NCI-H1417 (cell line): ENCODE results near the gene SKIC8.

Experiments used
- DNase-seq, 3 experiments: peaks; one replicate each; lab custom pipeline; 2025; lab: John Stamatoyannopoulos, UW

The SKIC8 gene

GRCh38 chr15:78299101-78299930 lies at the start of gene SKIC8:
SKIC8 (minus strand) TSS chr15:78299609; CDS start chr15:78295686, 3,923 bp downstream.
- peak; percentile 86 to 98 (median 97) for DNase-seq

DNA sequence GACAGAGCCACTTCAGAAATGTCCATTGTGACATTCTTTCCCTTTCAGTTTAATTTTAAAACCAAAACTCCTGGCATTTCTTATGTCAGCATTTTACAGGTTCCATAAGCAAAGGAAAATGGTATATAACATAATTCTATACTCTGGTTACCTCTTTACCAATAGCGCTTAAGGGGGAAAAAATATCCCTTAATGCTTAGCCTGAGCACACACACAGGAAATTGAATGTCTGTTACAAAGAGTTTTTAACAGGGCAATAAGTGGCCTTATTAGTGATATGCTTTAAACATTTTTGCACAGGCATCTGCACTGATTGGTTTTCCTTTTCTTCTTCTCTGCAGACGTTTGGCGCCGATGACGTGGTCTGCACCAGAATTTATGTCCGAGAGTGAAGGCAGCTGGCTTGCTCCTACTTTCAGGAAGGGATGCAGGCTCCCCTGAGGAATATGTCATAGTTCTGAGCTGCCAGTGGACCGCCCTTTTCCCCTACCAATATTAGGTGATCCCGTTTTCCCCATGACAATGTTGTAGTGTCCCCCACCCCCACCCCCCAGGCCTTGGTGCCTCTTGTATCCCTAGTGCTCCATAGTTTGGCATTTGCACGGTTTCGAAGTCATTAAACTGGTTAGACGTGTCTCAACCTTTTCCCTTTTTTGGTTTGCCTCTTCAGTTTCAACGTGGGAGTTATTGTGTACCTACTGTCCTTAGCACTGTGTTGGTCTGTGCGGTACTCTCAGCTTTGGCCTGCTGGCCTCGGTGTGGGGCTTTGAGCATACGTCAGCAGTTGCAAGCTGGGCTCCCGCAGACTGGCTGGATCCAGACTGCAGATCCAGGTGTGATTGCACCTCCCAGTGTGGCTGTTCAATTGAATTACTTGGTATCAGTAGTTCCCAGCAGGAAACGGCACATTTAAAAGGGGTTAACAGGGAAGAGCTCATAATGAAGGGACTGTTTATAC lies 48.5 kb upstream of the SKIC8 start:
- no peak for DNase-seq

DNA sequence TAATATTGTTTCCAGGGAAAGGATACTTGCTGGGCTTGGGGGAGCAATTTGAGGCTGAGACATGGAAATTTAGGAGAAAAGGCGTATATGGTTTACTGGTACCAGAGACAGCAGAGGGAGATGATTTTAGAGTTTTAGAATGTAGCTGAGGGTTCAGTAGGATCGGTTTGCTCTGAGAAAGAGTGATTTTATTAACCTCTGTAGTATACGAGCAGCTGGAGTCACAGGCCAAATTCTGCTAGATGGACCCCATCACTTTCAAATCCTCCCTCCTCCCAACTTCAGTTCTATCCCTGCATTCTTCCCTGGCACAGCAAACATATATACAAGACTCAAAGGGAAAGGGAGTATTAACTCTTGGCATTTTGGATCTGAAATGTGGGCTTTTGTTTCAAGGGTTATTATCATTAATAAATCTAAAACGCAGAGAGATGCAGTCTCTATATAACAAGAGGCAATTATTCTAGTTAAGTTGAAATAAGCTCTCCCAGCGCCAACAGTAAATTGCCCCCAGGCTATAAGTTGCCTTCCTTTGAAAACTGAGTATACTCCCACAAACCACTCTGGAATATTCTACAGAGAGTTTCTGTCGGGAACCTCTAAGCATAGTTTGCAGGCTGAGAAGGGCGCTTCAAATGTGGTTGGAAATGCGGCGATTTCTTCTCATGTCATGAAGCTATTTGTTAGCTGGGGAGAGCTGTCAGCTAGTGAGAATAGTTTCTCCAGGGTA lies 46.2 kb upstream of the SKIC8 start:
- peak in 2 of 3 experiments; percentile 31 to 68 for DNase-seq

GRCh38 chr15:78343276-78344060 lies 44.1 kb upstream of the SKIC8 start:
- peak in 2 of 3 experiments; percentile 61 to 85 for DNase-seq

GRCh38 chr15:78342021-78342420 lies 42.6 kb upstream of the SKIC8 start:
- no peak for DNase-seq

DNA sequence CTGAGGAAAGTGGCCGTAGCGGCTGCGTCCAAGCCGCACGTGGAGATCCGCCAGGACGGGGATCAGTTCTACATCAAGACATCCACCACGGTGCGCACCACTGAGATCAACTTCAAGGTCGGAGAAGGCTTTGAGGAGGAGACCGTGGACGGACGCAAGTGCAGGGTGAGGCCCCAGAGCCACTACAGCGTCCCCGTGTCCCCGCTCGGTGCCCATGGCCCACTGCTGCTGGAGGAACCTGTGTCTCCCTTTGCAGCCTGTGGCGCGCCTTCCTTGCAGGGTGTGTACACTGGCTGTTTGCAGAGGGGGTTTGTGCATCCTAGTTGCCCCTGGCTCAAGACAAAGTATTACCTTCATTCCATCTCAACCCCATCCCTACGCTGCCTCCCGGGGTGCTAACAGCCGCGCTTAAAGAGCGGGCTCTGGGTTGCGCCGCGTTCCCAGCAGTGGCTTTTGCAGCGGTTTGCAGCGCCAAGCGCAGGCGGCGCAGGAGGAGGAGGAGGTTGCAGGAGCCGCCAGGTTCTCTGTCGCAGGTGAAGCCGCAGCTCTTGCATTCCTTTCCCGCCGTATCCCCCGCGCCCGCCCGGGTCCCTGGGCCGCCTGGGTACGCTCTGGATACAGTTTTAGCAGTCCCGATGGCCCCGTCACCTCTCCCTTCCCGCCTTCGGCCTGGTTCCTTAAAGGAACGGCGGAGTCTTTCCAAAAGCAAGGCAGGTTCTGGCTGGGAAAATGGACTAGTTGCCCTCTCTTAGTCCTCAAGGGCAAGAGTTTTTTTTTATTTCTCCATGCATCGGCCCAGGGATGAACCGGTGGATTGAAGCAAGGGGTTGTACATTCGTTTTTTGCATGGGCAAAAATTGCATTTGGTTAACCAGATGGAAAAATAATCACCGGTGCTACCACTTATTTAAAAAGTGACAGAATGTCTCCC lies 41.9 kb upstream of the SKIC8 start:
- DNase-seq, result peak in 2 of 3 experiments; percentile 79 to 87

GRCh38 chr15:78340231-78341056 lies 41.0 kb upstream of the SKIC8 start, which contains the start of gene CRABP1:
CRABP1 (plus strand) TSS chr15:78340353; CDS start chr15:78340429, 76 bp downstream.
- DNase-seq, result peak in 2 of 3 experiments; percentile 68 to 77

GRCh38 chr15:78339559-78339958 lies 40.1 kb upstream of the SKIC8 start:
- no peak for DNase-seq

DNA sequence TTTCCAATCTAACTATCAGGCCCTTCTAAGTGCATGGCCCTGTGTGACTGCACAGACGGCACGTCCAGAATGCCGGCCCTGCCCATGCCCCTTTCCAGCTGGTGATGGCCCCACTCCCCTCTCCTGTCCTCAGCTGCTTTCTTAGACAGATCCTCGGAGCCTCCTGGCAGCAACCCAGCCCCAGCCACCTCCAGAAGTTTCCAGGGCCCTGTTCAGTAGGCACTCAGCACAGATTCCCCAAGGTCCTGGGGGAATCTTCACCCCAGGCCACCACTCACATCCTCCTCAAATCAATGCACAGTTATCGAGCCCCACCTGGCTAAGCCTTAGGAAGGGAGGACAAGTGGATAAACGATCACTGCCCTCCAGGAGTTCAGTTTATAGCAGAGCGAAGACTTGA lies 39.4 kb upstream of the SKIC8 start:
- DNase-seq, result peak in 1 of 3 experiments; percentile 18

GRCh38 chr15:78335985-78336384 lies 36.6 kb upstream of the SKIC8 start:
- DNase-seq, result no peak

GRCh38 chr15:78334845-78335244 lies 35.4 kb upstream of the SKIC8 start:
- DNase-seq, result no peak

GRCh38 chr15:78329625-78330024 lies 30.2 kb upstream of the SKIC8 start:
- DNase-seq, result no peak

GRCh38 chr15:78327466-78327865 lies 28.1 kb upstream of the SKIC8 start:
- DNase-seq, result no peak

DNA sequence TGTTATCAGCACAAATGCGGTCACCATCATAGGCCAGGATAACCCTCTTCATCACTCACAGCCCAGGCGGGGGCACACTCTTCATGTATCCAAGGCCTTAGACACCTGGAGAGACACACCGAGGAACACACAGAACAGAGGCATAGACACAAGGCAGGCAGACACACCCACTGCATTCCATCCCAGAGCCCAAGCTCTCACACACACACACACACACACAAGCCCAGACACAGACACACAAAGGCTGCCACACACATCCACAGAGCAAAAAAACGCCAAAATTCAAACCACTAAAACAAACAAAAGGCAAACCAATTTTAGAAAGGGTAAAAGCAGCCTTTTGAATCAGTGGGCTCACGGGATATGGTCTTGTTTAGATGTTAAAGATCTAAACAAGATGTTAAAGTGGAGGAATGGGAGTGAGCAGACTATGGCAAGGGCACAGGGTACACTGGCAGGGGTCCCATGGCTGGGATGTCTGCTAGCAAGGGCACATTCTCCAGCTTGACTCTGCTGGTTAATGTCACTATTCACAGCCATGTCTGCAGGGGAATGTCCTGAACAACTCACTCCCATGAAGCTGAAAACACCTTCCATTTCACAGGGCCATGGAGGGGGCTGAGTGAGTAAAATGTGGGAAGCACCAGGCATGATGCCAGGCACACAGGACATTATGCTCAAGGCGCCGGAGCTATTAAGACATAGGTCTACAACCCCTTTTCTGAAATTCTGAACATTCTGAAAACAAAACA lies 25.9 kb upstream of the SKIC8 start:
- DNase-seq, result peak in 1 of 3 experiments; percentile 28

- no peak for DNase-seq
Measured at GRCh38 chr15:78324144-78324543, 24.7 kb upstream of the SKIC8 start.

DNA sequence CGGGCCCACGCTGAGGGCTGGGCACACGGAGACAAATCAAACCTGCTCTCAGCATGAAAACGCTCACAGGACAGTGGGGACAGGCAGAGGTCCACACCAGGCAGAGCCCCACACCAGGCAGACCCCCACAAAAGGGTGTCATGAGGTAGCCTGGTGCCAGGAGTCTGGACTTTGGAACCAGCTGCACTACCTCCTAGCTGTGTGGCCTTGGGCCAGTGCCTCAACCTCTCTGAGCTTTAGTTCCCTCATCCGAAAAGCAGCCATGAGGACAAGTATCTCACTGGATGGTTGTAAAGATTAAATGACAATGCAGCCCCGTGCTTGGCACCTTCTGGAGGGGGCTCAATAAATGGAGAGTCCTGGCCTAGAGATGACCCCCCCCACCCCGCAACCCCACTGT lies 24.3 kb upstream of the SKIC8 start:
- DNase-seq, result no peak

DNA sequence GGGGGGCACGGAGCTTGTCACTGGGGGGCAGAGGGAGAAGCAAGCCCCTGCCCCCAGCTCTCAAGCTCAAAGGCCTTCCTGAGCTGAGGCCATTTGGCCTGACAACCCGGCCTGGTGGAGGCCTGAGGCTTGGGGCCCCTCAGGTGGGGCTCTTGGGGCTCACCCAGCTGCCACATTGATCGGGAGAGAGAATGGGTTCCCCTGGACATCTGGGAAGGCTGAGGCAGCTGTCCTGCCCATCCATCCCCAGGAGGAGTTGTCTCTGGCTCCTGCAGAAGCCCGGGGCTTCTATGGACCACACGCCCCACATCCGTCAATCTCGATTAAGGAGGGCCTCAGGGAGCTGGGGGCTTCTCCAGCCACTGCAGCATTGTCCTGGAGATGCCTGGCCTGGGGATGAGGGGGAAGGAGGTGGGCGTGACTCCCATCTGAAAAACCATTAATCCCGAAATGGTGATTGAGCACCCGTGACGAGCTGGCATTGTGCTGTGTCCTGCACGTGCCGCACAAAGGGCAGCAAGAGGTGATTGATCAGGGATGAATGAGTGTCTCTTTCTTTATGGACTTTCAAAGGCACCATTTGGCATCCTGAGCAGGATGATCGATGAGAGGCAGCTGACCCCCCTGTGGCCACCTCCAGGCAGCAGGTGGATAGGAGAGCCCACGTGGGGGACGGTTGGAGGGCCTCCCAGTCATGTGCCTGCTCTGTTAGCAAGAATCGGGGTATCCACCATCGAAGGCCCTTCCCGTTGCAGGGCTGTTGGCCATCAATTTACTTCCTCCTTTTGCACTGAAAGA lies 23.5 kb upstream of the SKIC8 start:
- peak in 2 of 3 experiments; percentile 87 to 91 for DNase-seq
